ENCODE data around the gene TMEM229B.

DNA sequence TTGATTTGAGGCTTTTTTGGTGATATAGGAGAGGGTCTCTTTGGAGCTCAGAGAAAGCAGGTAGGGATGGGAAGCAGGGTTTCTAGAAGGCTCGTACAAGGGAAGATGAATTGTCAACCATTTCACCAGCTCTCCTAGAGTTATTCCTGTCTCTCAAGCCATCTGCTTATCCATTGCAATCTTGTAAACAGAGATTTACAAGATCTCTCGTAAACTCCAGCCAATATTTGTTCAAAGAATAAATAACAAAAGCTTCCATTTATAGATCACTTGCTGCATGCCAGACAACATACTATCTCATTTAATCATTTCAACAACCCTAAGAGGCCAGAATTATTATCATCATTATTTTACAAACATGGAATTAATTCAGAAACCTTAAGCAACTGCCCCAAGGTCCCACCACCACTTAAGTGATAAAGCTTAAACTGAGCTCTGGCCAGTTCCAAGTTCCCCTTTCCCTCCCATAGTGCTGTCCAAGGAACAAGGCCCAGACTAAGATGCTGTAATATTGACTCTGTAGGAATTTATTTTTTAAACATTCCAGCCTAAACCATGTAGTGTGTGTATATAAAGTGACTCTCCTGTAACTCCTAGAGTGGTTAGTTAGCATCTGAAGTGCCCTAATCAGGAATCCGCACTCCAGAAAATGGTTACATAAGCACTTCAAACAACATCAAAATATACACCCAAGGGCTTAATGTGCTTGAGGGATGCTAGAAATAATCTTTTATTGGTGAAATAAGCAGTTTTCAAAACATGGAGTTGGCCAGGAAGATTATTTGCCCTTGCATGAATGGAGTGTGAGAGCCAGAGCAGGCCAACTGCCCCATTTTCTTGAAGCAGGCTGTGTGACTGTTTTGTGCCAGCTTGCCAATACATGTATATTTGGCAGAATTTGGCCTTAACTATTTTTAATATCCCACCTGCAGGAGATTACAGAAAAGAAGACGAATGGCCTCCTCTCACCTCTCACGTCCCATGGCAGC, 41.7 kb upstream of the TMEM229B start:
- no peak for TF ChIP-seq CEBPB (IDR thresholded peaks at IDR 0.05)
- no peak for TF ChIP-seq ZBTB7A (IDR thresholded peaks at IDR 0.05; ENCODE audit: low read depth)
- TF ChIP-seq MAX (IDR thresholded peaks at IDR 0.05): no peak
- TF ChIP-seq TEAD4 (IDR thresholded peaks at IDR 0.05): no peak
